Measurements from ENCODE around the gene CASZ1. TPM values are rescaled to one million over a fixed set of nuclear protein-coding genes. Genes with fewer than 3 reads are reported as not detected.

Gene CASZ1
- total RNA-seq (2014; rRNA removed; shearing (Covaris generic)), result 6.4 and 6.9 TPM in 2 replicates
- polyA plus RNA-seq (2014; cell fraction: nucleus; rRNA removed), result 3.0 and 3.4 TPM in 2 replicates

GRCh38 chr1:10796029-10796944 is at the start of gene CASZ1:
CASZ1 (minus strand) TSS chr1:10796646; CDS start chr1:10693889, 102,757 bp downstream.
- peak; percentile 79 for DNase-seq (ENCODE audit: extremely low read depth, low read depth)

- DNase-seq (ENCODE audit: extremely low read depth, low read depth), result no peak
Measured at GRCh38 chr1:10843697-10844096, 47.3 kb upstream of the CASZ1 start.

GRCh38 chr1:10841118-10841517 is 44.7 kb upstream of the CASZ1 start:
- no peak for DNase-seq (ENCODE audit: extremely low read depth, low read depth)

GRCh38 chr1:10839188-10839770 is 42.8 kb upstream of the CASZ1 start:
- no peak for DNase-seq (ENCODE audit: extremely low read depth, low read depth)

- no peak for DNase-seq (ENCODE audit: extremely low read depth, low read depth)
Measured at GRCh38 chr1:10838541-10838940, 42.1 kb upstream of the CASZ1 start.

- no peak for DNase-seq (ENCODE audit: extremely low read depth, low read depth)
Measured at GRCh38 chr1:10836726-10837125, 40.3 kb upstream of the CASZ1 start.

- DNase-seq (ENCODE audit: extremely low read depth, low read depth), result peak; percentile 22
Measured at GRCh38 chr1:10835822-10836421, 39.5 kb upstream of the CASZ1 start.

- no peak for DNase-seq (ENCODE audit: extremely low read depth, low read depth)
Measured at GRCh38 chr1:10835421-10835820, 39.0 kb upstream of the CASZ1 start.

- no peak for DNase-seq (ENCODE audit: extremely low read depth, low read depth)
Measured at GRCh38 chr1:10834770-10835412, 38.4 kb upstream of the CASZ1 start.

GRCh38 chr1:10833630-10834557 is 37.4 kb upstream of the CASZ1 start:
- no peak for DNase-seq (ENCODE audit: extremely low read depth, low read depth)

- no peak for DNase-seq (ENCODE audit: extremely low read depth, low read depth)
Measured at GRCh38 chr1:10832703-10833102, 36.3 kb upstream of the CASZ1 start.

GRCh38 chr1:10830961-10831668 is 34.7 kb upstream of the CASZ1 start:
- no peak for DNase-seq (ENCODE audit: extremely low read depth, low read depth)

- no peak for DNase-seq (ENCODE audit: extremely low read depth, low read depth)
Measured at GRCh38 chr1:10829965-10830515, 33.6 kb upstream of the CASZ1 start.

GRCh38 chr1:10829067-10829818 is 32.8 kb upstream of the CASZ1 start:
- no peak for DNase-seq (ENCODE audit: extremely low read depth, low read depth)

GRCh38 chr1:10827377-10828333 is 31.2 kb upstream of the CASZ1 start:
- no peak for DNase-seq (ENCODE audit: extremely low read depth, low read depth)

- DNase-seq (ENCODE audit: extremely low read depth, low read depth), result no peak
Measured at GRCh38 chr1:10825592-10825991, 29.1 kb upstream of the CASZ1 start.
